Esophagus squamous epithelium (tissue), 5 donors: ENCODE measurements around the gene RPS8. TPM values are rescaled to one million over a fixed set of nuclear protein-coding genes. Genes with fewer than 3 reads are reported as not detected.
A peak's percentile ranks its signal among the peaks of the same experiment; 100 is the strongest.

ENCODE experiments used
- DNase-seq: peaks from one replicate; lab custom pipeline; 2025; lab: John Stamatoyannopoulos, UW
- H3K27ac ChIP-seq, 4 donors: fragments of 200-600 bp; sonication (generic); one replicate each; pipeline ENCODE4 v1.5.1; 2016 to 2019; ENCODE audit warnings: mild to moderate bottlenecking in 1 of 4
- H3K27me3 ChIP-seq, 4 donors: fragments of 200-600 bp; sonication (generic); 1 replicate in 3 of 4; 2 replicates in 1 of 4; pipeline versions ENCODE4 v1.5.1 to v1.6.0; 2017 to 2021; ENCODE audit warnings: antibody characterized with exemption in 1 of 4
- H3K36me3 ChIP-seq, 3 donors: fragments of 200-600 bp; sonication (generic); one replicate each; pipeline ENCODE4 v1.5.1; 2016 to 2019
- H3K4me1 ChIP-seq, 3 donors: fragments of 200-600 bp; sonication (generic); one replicate each; pipeline ENCODE4 v1.5.1; 2017 to 2019
- H3K4me3 ChIP-seq, 4 donors: fragments of 200-600 bp; sonication (generic); 1 replicate in 3 of 4; 2 replicates in 1 of 4; pipeline ENCODE4 v1.5.1; 2016 to 2019; ENCODE audit warnings: mild to moderate bottlenecking in 2 of 4, moderate library complexity in 1 of 4
- H3K9me3 ChIP-seq, 3 donors: fragments of 200-600 bp; sonication (generic); one replicate each; pipeline ENCODE4 v1.5.1; 2016 to 2019
- CTCF ChIP-seq, 6 experiments: fragments of 450-650 bp in 4 of 6; fragments of 200-600 bp in 2 of 6; sonication (generic) in 2 of 6; IDR thresholded peaks; one replicate each; pipeline ENCODE4 v1.5.1; 2016 to 2019; ENCODE audit warnings: antibody characterized with exemption in 6 of 6, mild to moderate bottlenecking in 4 of 6, moderate library complexity in 4 of 6
- POLR2A ChIP-seq, 4 donors: fragments of 450-650 bp; IDR thresholded peaks; one replicate each; pipeline ENCODE4 v1.6.1; 2017; ENCODE audit warnings: antibody characterized with exemption in 4 of 4, mild to moderate bottlenecking in 4 of 4, moderate library complexity in 3 of 4
- WGBS, 2 donors: methylation state at CpG; one replicate each; pipeline ENCODE4 v1.1.5; 2018; 5-methylcytosine and 5-hydroxymethylcytosine counted together
- intact Hi-C: fragments of 100-400 bp; cut with DNase I; formaldehyde crosslinking; loops from one replicate; pipeline ENCODE4 v1.15.0; 2022
- total RNA-seq, 4 donors: library from RNA; depleted of rRNA; stranded (reverse); fragments of >200 nt; gene quantifications; one replicate each; pipeline ENCODE4 v1.1.0, GENCODE V29; 2016
- donor health status: DM: yes; HTN: yes; CAD: no.

Gene RPS8
- total RNA-seq, 4 donors from 2014 or later = 1,915 to 3,855 (median 2,689) TPM

- peaks cover 4 to 22% (median 5%) of the 10 kb centered on the region in 3 donors for H3K36me3 ChIP-seq
- WGBS, 2 donors = 79 to 80% methylated on average over 8 to 9 of the region's 10 CpGs
- H3K27ac ChIP-seq = peak overlapping the region; percentile 52 to 97 (median 96)
- H3K4me3 ChIP-seq = no peak overlapping the region
- H3K4me1 ChIP-seq = peaks cover 21 to 45% (median 26%) of the 10 kb centered on the region in 3 donors
- intact Hi-C loops = no loop called here
- no peak for DNase-seq
- no peaks in the 10 kb centered on the region for H3K9me3 ChIP-seq
- TF ChIP-seq POLR2A (IDR thresholded peaks at IDR 0.05) (no peak), CTCF (IDR thresholded peaks at IDR 0.05) (no peak)
- H3K27me3 ChIP-seq = no peaks in the 10 kb centered on the region
Observed at GRCh38 chr1:44798481-44799365, 23.4 kb downstream of the RPS8 start.

- H3K27ac ChIP-seq = peak within 1 kb of the TSS; percentile 94 to 97 (median 97)
- peak; percentile 95 for DNase-seq
- WGBS, 2 donors = 0% methylated on average over 2 to 22 of the region's 79 CpGs
- H3K4me1 ChIP-seq = peaks cover 21 to 52% (median 26%) of the 10 kb centered on the region in 3 donors
- intact Hi-C loops = no loop called here
- no peaks in the 10 kb centered on the region for H3K9me3 ChIP-seq
- TF ChIP-seq CTCF (IDR thresholded peaks at IDR 0.05) (peak; percentile 79 to 98 (median 89)), POLR2A (IDR thresholded peaks at IDR 0.05) (peak in 2 of 4 donors; percentile 96 to 97)
- H3K36me3 ChIP-seq = peaks cover 5 to 35% (median 7%) of the 10 kb centered on the region in 3 donors
- peak within 1 kb of the TSS; percentile 64 to 98 (median 90) for H3K4me3 ChIP-seq
- H3K27me3 ChIP-seq = no peaks in the 10 kb centered on the region
Observed at GRCh38 chr1:44799770-44800584, 24.6 kb downstream of the RPS8 start, which contains the start of gene PLK3. PLK3 (plus strand) TSS chr1:44800377; CDS start chr1:44800464, 87 bp downstream.

GRCh38 chr1:44801491-44802305, 26.4 kb downstream of the RPS8 start:
- Histone ChIP-seq H3K27me3 (no peaks in the 10 kb centered on the region), H3K4me3 (peak overlapping the region; percentile 64 to 98 (median 90)), H3K27ac (peak overlapping the region; percentile 21 to 97 (median 80)), H3K4me1 (peaks cover 31 to 69% (median 34%) of the 10 kb centered on the region in 3 donors), H3K9me3 (no peaks in the 10 kb centered on the region), H3K36me3 (peaks cover 17 to 52% (median 17%) of the 10 kb centered on the region in 3 donors)
- no peak for DNase-seq
- intact Hi-C loops = no loop called here
- TF ChIP-seq CTCF (IDR thresholded peaks at IDR 0.05) = no peak
- TF ChIP-seq POLR2A (IDR thresholded peaks at IDR 0.05) = no peak
- WGBS, 2 donors = 43 to 62% methylated on average over 12 of the region's 13 CpGs

DNA sequence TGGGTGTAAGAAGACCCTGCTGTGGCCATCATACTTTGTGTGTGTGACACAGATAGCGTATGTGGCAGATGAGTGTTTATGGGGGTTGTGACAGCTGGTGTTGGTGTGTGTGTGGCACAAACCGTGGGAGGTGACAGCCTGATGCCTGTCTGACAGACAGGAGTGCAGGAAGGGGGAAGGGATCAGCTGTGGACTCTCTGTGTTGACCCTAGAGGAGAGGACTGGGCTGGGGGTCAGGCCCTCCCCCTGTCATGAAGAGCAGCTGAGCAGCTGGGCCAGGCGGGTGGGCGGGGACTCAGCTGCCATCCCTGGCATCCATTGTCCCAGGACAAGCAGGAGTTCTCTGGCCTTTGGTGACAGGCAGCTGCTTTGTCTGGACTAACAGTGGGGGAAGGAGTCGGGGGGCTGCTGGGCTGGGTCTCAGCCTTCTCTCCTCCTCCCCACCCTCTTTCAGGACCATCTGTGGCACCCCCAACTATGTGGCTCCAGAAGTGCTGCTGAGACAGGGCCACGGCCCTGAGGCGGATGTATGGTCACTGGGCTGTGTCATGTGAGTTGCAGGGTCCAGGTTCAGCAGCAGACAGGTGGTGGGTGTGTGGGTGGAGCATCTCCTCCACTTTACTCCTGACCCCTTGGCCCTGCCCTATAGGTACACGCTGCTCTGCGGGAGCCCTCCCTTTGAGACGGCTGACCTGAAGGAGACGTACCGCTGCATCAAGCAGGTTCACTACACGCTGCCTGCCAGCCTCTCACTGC, 27.1 kb downstream of the RPS8 start:
- TF ChIP-seq CTCF (IDR thresholded peaks at IDR 0.05) = no peak
- TF ChIP-seq POLR2A (IDR thresholded peaks at IDR 0.05) = no peak
- Histone ChIP-seq H3K9me3 (no peaks in the 10 kb centered on the region), H3K4me1 (peaks cover 39 to 77% (median 42%) of the 10 kb centered on the region in 3 donors), H3K27me3 (no peaks in the 10 kb centered on the region), H3K4me3 (peak overlapping the region; percentile 64 to 98 (median 90)), H3K36me3 (peaks cover 17 to 53% (median 17%) of the 10 kb centered on the region in 3 donors), H3K27ac (peak overlapping the region; percentile 21 to 97 (median 80))
- intact Hi-C loops = no loop called here
- DNase-seq = no peak
- WGBS, 2 donors = 84 to 86% methylated on average over 6 to 9 of the region's 13 CpGs
